ENCODE data around the gene RAB5IF. TPM values are rescaled to one million over a fixed set of nuclear protein-coding genes. Genes with fewer than 3 reads are reported as not detected.
"Not testable (repeated sequence)": the region's sequence is repeated elsewhere in the genome, so short reads cannot be mapped to it uniquely, and the experiment has no call there.

RAB5IF gene
- total RNA-seq, 1 donor from 2014 or later, result 53.4 TPM

DNA sequence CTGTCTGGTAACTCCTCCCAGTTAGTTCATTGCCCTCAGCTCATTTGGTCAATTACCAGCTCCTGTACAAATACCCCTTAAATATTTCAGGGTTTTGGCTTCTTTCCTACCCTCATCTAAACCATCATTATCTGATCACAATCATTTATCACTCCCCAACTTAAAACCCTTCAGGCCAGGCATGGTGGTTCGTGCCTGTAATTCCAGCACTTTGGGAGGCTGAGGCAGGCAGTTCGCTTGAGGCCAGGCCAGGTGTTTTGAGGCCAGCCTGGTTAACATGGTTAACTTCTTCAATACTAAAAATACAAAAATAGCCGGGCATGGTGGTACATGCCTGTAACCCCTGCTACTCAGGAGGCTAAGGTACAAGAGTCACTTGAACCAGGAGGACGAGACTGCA is 22.8 kb upstream of the RAB5IF start:
- no peak for ATAC-seq
- DNase-seq, result no peak
- intact Hi-C loops (cut with micrococcal nuclease), result no loop called here

DNA sequence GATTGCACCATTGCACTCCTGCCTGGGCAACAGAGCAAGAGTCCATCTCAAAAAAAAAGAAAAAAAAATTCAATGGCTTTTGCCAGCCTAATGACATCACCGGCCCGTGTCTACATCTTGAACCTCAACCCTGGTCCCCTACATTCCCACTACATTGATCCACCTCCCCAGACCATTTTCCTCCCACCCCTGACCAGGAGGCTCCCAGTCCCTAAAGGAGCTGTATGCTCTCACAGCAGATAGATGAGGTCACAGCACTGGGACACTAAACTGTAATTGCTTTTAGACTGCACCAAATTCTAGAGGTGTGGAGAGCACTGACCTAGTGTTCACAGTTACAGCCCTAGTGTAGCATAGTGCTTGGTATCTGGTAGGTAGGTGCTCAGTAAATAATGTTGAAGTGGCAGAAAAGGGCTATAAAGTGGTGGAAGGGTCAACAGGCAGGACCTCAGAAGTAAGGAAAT is 21.5 kb upstream of the RAB5IF start:
- ATAC-seq (no peak), DNase-seq (no peak)
- intact Hi-C loops (cut with micrococcal nuclease), result no loop called here

DNA sequence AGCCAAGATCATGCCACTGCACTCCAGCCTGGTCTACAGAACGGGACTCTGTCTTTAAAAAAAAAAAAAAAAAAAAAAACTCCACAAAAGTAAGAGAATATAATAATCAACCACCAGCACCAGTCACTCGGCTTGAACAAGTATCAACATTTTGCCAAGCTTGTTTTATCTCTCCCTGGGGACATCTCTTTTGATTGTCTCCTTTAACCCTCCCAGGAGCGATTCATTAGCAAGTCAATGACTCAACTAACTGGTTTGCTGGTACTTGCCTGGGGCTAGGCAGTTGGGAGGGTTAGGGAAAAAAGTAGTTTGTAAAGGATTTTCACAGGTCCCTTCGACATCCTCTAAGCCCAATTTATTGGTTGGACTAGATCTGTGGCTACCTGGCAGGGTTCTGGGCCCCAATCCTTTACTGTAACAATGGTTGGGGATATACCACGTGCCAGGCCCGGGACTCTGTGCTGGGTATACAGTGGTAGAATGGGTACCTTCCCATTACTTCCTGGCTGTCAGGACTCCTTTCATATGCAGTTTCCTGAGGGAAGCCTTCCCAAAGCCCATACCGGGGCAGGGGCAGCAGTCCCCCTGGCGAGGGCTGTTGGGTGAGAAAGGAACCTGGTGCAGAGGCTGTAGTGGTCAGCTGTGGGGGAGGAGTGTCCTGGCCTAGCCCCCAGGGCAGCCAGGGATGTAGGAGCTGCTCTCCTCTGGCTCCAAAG is 20.0 kb upstream of the RAB5IF start:
- ATAC-seq (no peak), DNase-seq (no peak)
- intact Hi-C loops (cut with micrococcal nuclease), result no loop called here

DNA sequence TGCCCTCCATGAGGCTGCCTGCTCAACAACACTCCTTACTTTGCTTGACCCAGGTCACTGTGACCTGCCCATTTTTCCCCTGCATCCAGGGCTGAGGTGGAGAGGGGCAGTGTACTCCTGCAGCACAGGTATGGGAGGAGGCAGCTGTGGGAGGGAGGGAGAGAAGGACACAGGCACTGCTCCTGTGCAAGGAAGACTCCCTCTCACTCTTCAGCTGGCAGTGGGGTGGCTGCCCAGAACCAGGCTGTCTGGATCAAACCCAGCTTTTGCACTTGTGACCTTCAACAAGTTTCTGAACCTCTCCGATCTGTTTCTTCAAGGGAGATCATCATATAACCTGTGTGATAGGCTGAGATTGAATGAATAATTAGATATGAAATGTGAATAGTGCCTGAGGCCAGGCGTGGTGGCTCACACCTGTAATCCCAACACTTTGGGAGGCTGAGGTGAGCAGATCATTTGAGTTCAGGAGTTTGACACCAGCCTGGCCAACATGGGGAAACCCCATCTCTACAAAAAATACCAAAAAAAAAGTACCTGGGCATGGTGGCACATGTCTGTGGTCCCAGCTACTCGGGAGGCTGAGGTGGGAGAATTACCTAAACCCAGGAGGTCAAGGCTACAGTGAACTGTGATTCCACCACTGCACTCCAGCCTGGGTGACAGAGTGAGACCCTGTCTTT is 18.1 kb upstream of the RAB5IF start:
- no peak for DNase-seq
- intact Hi-C loops (cut with micrococcal nuclease), result no loop called here
- ATAC-seq, result peak; percentile 45

DNA sequence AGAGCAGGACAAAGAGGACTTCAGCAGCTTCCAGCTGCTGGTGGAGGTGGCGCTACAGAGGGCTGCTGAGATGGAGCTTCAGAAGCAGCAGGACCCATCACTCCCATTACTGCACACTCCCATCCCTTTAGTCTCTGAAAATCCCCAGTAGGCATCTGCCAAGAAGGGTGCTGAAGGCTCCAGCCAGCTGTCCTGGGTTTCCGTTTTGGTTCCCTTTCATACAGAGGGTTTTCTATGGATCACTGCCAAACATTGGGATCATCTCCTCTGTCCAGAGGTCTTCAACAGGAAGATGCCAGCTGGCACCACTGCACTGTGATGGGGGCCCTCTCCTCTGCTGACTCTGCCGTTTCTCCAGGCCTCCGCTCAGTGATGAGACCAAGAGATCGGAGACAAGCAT is 14.3 kb upstream of the RAB5IF start:
- ATAC-seq (no peak), DNase-seq (no peak)
- intact Hi-C loops (cut with micrococcal nuclease), result no loop called here

DNA sequence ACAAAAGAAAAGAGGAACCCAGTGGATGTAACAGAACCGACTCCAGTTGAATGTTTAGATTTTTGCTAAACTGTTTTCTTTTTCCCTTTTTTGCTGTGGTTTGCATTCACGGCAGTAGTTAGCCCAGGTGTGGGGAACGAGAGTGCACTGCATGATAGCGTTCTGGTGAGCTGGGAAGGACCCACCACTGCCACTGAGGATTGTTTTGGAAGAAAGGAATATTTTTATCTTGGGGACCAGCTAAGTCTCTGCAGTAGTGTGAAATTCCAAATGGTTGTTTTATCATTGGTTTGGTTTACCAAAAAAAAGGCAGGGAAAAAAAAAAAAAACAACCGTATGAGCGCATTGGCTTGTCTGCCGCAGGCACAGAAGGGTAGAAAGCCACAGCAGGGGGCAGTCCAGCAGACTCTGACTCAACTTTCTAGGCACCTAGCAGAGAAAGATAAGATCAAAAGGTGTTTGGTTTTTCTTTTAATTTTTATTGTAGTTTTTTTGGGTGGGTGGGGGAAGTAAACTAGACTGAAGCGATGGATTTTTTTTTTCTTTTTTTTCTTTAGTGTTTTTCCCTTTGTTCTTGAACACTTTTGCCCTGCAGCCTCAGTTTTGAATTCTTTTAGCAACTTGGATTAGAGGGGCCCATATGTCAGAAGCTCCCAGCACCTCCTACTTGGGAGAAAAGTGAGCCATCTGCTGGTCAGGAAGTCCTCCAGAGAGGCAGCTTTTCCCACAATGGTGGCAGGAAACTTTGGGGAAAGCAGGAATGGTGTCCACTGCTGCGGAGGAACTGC is 13.5 kb upstream of the RAB5IF start:
- ATAC-seq, result peak; percentile 57
- intact Hi-C loops (cut with micrococcal nuclease), result no loop called here

DNA sequence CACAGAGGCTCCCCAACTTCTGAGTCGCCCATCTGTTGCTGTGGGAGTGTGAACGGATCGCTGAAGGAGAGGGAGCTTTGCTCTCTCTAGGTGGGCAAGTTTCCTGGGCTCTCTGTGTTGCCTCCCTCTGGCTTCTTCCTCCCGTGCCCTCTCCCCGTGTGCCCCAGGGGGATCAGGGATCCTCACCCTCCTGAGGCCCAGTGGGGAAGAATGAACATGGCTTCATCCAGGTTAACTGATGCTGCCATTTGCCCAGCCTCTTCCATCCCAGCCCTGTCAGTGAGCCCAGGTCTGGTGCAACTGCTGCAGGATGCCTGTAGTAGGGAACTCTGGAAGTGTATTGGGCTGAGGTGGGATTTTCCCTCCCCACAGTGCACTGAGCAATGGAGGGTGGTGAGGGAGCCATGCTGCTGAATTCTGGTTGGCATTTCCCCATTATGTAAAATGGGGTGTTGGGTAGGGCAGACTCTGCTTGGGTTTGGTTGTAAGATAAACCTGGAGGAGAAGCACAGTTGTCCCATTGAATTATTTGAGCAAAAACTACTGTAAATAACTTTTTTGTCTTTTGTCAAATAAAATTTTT is 12.1 kb upstream of the RAB5IF start:
- ATAC-seq (no peak), DNase-seq (no peak)
- intact Hi-C loops (cut with micrococcal nuclease), result no loop called here

More for the DNA sequence above, 13.5 kb upstream of the RAB5IF start:
- DNase-seq, result no peak

DNA sequence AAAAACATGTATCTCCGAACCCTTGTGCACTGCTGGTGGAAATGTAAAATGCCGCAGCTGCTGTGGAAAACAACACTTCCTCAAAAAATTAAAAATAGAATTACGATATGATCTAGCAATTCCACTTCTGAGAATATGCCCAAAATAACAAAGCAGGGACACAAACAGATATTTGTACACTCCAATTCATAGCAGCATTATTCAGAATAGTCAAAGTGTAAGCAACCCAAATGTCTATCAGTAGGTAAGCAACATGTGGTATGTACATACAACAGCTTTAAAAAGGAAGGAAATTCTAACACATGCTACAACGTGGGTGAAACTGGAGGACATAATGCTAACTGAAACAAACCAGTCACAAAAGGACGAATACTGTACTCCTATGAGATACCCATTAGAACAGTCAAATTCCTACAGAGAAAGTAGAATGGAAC is 5.7 kb upstream of the RAB5IF start:
- ATAC-seq (no peak), DNase-seq (no peak)
- intact Hi-C loops (cut with micrococcal nuclease), result no loop called here

DNA sequence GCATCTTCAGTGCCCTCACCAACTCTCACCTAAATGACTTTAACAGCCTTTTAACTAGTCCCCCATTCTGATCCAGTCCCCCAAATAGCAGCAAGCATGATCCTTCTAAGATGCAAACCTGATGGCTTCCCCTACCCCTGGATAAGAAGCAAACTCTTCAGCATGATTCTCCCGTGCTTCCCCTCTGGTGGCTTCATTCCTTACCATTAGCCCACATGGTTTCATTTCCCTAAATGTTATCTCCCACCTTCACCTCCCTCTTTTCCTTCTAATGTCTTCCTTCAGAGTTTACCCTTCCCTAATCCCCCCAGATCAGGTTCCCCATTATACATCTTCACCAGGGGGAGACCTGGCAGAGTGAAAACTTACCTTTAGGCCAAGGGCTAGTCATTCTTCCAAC is 4.0 kb upstream of the RAB5IF start:
- intact Hi-C loops (cut with micrococcal nuclease), result no loop called here
- no peak for ATAC-seq

DNA sequence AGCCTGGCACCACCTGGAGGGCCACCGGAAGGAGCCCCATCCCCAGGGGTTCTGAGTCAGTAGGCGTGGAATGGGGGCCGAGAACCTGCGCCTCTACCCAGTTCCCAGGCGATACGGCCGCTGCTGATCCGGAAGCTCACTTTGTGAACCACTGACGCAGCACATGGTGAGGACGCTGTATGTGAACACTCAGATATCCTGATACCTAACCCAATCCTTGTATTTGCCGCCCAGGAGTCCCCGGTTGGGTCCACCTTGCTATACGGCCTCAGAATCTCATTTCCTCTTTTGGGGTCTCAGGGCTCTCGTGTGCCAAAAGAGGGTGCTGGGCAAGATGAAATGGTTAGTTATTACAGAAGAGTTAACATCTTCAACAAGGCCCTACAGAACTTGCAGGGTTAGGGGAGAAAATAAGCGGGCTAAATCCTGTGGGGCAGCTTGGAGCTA is 604 bp upstream of the RAB5IF start:
- peak; percentile 7 for ATAC-seq
- DNase-seq, result peak; percentile 50
- intact Hi-C loops (cut with micrococcal nuclease), result no loop called here

More for the DNA sequence above, 4.0 kb upstream of the RAB5IF start:
- DNase-seq, result no peak

DNA sequence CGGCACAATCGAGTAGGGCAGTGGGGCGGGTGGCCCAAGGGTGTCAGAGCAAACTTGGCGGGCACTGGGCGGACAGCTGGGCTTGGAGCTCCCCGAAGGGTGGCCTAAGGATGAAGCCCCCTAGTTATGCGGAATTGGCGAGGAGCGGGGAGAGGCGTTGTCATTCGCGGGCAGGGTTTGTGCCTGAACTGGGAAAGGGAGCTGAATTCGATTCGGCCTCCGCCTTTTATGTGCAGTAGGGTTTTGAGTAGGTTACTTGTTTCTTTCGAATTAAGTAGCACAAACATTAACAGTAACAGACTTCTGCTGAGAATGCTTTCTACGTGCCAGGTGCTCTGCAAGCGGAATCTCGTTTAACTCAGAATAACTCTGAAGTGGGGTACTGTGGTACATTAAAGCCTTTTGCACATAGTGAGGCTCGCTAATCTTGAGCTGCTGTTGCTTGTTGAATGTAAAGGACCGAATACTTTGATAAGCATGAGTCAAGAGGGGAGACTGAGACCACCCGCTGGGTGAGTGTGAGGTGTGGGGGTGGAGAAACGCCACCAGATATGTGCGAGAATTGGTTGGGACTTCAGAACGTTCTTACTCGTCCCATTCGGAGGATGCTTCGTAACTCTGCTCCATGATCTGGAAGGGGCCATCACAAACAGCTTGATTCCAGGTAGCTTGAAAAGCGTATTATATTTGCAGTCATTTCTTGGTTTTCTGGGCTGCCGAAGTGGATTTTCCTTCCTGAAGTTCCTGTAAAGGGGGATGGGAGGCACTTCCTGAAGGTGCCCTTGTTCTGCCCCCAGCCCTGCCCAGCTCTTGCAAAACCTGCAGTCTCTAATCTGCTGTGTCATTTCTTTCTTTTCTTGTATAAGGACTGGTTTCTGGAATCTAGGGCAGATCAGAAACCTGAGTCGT is 833 bp downstream of the RAB5IF start:
- ATAC-seq (no peak), DNase-seq (no peak)
- intact Hi-C loops (cut with micrococcal nuclease), result no loop called here

DNA sequence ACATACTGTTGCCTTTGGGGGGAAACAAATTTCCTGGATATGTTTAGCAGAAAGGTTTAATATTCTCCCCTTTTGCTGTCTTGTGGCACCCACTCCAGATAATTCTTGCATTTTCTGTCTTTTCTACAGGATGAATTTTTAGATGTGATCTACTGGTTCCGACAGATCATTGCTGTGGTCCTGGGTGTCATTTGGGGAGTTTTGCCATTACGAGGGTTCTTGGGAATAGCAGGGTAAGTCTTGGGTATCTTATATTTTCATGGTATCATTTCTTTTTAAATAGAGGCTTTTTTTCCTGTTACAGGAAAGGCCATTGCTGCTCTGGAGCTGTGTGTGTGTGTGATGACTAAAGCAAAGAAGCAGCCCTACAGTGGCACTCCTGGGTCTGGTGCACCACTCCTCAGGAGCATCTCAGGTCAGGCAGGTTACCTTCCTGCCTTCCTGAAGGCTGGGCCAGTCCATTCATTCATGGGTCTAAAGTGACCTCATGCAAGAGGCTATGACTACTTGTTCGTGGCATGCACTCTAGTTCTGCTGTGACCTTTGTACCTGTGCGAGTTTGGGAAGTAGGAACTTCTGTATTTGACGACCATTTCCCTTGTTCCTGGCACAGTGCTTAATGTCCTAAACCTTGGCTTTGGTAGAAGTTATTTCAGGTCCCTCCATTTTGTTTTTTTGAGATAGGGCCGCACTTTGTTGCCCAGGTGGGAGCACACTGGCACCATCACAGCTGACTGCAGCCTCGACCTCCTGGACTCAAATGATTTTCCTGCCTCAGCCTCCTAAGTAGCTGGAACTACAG is 2.2 kb downstream of the RAB5IF start:
- ATAC-seq, result no peak
- intact Hi-C loops (cut with micrococcal nuclease), result no loop called here
- no peak for DNase-seq

DNA sequence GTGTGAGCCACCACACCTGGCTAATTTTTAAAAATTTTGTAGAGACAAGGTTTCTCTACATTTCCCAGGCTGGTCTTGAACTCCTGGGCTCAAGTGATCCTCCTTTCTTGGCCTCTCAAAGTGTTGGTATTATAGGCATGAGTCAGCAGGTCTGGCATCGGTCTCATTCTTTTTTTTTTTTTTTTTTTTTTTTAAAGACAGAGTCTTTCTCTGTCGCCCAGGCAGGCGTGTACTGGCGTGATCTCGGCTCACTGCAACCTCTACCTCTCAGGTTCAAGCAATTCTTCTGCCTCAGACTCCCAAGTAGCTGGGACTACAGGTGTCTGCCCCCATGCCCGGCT is 2.8 kb downstream of the RAB5IF start:
- ATAC-seq; DNase-seq; intact Hi-C loops (cut with micrococcal nuclease): not testable (repeated sequence)

DNA sequence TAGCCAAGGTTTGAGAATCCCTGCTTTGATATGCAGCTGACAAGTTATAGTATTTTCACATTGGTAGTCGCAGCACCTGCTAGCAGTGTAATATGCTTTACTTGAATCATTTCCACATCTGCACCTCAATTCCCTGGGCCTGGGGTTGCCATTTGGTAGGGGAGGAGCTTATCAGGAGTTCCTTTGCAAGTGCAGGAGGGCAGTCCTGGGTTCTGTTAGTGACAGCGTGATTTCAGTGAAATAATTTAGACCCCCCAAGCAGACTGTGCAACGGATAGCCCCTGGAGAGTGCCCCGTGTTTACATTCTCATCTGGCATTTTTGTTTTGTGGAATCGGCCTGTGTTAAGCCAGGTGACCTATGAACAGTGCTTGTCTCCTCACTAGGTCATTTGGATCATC is 6.0 kb downstream of the RAB5IF start:
- DNase-seq (no peak), ATAC-seq (no peak)
- intact Hi-C loops (cut with micrococcal nuclease), result no loop called here

DNA sequence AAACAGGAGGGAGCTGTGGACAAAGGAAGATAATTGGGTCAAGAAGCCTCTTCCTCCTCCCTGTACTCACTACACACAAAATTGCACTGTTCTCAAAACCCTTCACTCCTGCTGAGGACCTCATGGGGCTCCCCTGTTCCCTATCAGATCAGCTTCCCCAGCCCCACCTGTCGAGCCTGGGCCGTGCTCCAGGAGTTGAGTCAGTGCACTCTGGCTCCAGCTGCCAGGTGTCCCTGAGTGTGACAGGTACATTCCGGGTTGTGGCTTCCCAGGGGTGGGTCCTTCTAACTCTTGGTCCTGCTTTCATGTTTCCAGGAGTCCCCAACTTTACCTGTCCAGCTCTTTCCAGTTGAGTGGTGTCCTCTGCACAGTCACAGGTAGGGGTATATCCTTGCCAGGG is 8.4 kb downstream of the RAB5IF start:
- intact Hi-C loops (cut with micrococcal nuclease), result no loop called here
- DNase-seq, result no peak
- no peak for ATAC-seq

DNA sequence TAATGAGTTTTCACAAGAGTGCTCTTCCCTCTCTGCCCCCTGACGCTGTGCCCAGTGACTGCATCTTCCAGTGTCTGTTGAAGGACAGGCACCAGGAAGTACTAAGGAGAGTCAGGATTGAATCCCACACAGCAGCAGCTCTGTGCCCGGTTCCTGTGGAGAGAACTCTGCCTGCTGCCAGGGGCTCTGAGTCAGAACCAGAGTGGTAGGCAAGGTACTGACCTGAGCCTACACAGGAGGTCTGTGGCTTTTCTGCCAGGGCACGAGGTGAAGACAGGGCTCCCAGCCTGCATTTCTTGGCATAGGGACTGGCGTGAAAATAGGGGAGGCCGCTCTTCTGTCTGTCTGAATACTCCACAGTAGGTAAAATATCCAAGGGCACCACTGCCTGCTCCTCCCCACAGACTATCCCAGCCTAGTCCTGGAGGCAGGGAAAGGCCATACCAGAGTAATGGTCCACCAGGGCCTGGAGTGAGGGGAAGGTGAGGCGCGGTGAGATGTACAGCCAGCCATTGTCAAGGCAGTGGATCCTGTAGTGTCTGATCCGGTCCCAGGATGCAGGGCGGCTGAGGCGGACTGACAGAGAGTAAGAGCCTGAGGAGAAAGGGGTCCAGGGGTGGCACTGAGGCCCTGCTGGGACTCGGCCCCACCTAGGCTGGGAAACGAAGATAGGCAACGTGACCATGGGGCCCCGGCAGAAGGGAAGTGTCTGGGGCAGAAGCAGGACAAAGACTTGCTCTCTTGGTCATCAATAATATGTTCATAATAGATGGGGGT is 9.4 kb downstream of the RAB5IF start:
- intact Hi-C loops (cut with micrococcal nuclease), result no loop called here
- DNase-seq (no peak), ATAC-seq (peak; percentile 47)

DNA sequence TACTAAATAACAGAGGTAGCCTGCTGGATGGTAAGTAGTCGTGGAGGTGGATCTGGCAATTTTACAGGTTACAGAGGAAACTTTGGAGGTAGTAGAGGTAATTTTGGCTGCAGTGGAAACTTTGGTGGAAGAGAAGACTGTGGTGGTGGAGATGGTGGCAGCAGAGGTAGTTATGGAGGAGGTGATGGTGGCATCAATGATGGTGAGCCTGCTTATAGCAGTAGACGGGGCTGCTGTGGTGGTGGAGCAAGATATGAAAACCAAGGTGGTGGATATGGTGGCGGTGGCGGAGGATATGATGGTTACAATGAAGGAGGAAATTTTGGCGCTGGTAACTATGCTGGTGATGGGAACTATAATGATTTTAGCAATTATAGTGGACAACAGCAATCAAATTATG is 15.3 kb downstream of the RAB5IF start:
- intact Hi-C loops (cut with micrococcal nuclease), result no loop called here
- DNase-seq (no peak), ATAC-seq (no peak)
